ENCODE results near the gene CRYGS.
"Not testable (repeated sequence)": the region's sequence is repeated elsewhere in the genome, so short reads cannot be mapped to it uniquely, and the experiment has no call there.

CRYGS gene

DNA sequence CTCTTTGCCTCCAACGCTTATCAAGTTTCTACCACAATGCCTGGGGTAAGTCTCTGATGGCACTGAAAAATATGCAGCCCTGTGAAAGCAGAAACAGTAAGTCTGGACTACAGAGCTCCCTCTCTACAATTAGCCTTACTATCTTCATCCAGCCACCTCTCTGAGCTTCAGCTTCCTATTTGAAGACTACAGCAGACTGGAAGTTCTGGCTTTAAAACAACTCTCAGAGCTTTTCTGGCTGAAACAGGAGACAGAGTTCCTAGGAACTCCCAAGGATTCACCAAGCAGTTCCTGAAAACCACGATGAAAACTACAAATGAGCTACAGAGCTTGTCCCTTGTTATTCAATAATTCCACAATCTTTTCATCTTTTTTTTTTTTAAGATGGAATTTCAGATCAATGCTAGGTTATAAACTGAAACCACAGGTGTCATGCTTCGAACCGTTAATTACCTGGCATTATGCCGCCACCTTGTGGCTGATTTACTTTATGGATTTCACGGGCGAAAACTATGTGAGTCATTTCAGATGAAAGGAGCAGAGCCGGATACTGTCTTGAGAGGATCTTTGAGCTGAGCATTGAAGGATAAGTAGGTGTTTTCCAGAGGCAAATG, 3.9 kb downstream of the CRYGS start:
- POLR2A ChIA-PET: interaction anchor here (1.4 to 1.7 kb wide), 2 partner anchors 11 to 30 kb away, joined by 4 to 5 read pairs; partner anchors contain the start of gene DNAJB11
- peak; percentile 52 for DNase-seq (ENCODE audit: extremely low spot score)
- TF ChIP-seq, protein P1, sequence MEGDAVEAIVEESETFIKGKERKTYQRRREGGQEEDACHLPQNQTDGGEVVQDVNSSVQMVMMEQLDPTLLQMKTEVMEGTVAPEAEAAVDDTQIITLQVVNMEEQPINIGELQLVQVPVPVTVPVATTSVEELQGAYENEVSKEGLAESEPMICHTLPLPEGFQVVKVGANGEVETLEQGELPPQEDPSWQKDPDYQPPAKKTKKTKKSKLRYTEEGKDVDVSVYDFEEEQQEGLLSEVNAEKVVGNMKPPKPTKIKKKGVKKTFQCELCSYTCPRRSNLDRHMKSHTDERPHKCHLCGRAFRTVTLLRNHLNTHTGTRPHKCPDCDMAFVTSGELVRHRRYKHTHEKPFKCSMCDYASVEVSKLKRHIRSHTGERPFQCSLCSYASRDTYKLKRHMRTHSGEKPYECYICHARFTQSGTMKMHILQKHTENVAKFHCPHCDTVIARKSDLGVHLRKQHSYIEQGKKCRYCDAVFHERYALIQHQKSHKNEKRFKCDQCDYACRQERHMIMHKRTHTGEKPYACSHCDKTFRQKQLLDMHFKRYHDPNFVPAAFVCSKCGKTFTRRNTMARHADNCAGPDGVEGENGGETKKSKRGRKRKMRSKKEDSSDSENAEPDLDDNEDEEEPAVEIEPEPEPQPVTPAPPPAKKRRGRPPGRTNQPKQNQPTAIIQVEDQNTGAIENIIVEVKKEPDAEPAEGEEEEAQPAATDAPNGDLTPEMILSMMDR (IDR thresholded peaks at IDR 0.05; ENCODE audit: control extremely low read depth, extremely low read depth, low read depth, missing control alignments): peak; percentile 70
- CTCF ChIA-PET: interaction anchor here (0.6 to 14.2 kb wide), 89 partner anchors 8 to 613 kb away, joined by 3 to 356 read pairs (median 5); partner anchors contain the start of genes DGKG, DNAJB11 and TBCCD1

DNA sequence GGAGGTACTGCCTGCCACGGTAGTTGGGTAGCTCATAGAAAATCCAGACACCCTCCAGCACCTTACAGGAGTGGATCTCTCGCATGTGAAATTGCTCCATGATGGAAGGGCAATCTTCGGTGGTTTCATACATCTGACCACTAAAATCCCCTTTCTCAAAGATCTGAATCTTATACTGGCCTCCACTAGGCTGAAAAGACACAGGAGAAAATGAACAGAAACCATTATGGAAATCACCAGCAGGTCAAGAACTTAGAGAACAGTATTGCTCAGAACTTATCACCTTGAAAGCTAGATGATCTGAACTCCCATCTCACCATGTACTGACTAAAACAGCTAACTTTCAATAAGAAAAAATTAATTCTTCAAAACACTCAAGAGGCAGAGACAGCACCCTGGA, 5.4 kb downstream of the CRYGS start:
- TF ChIP-seq, protein P1 (IDR thresholded peaks at IDR 0.05; ENCODE audit: control extremely low read depth, extremely low read depth, low read depth, missing control alignments): no peak
- CTCF ChIA-PET: interaction anchor here (0.6 to 14.2 kb wide), 32 partner anchors 11 to 595 kb away, joined by 3 to 356 read pairs (median 8); no protein-coding TSS in a partner anchor
- POLR2A ChIA-PET: interaction anchor here (0.9 kb wide), 1 partner anchor 10 kb away, joined by 3 read pairs; no protein-coding TSS in a partner anchor
- peak; percentile 33 for DNase-seq (ENCODE audit: extremely low spot score)

DNA sequence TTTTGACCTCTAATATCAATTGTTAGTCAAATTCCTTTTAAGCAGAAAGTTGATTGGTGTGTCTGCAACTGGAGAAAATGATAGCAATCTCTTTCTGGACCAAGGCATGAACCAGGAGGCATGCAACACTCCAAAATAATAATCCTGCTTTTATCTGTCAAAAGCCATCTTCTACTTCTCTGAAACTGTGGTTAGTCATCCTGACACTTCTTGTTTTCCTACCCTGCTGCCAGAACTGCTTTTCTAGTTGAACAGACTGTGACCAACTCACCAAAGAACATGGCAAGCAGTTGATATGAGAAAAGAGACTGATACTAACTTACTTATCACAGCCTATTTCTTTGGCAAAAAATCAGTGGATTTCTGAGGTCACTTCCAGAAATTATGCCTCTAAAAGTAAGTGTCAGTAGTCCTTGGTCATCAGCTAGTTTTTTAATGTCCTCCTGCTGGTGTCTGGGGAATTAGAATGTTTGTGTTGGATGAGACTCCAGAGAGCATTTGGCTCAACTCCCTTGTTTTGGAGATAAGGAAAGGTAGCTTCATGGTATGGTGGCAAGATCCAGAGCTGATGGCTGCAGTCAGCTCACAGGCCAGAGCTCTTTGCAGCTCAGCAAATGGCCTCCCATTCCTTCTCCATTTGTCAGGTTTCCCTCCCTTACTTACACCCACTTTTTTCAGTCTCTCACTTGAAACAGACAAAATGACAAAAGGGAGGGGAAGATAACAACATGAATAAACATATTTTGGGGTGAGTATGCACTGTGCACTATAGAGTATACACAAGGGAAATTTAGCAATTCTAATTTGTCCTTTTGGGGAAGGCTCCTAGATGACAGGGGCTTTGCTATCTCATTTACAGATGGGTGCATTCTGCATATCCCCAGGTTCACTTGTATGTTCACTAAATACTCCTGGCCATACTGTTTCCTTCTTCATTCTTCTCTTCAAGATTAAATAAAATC, 7.0 kb downstream of the CRYGS start:
- ChIA-PET POLR2A (interaction anchor here (0.6 kb wide), 1 partner anchor 67 kb away, joined by 3 read pairs; no protein-coding TSS in a partner anchor), CTCF (interaction anchor here (1.0 to 14.2 kb wide), 10 partner anchors 10 to 594 kb away, joined by 3 to 356 read pairs (median 42); no protein-coding TSS in a partner anchor)
- TF ChIP-seq, protein P1 (IDR thresholded peaks at IDR 0.05; ENCODE audit: control extremely low read depth, extremely low read depth, low read depth, missing control alignments): no peak
- no peak for DNase-seq (ENCODE audit: extremely low spot score)

DNA sequence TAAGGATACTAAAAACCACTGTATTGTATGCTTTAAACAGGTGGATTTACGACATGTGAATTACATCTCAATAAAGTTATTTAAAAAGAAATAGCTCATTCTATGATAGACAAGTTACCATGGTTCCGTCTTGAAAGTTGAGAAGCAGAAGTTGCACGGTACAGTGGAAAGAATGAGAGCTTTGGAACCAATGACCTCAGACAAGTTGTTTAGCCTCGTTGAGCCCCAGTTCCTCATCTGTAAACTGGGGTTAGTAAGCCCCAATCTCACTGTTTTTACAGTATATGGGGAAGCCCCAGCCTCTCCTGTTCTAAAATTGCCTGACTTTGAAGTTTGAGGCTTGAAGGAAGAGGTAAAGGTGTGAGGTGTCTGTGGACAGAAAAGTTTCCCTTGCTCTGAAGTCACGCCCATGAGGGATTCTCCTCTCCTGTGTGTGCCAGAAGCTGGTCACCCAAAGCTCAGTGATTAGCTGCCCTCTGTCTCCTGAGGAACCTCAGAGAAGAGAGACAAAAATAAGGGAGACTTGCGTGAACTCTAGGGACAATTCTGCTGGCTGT, 10.0 kb downstream of the CRYGS start:
- CTCF ChIA-PET: interaction anchor here (0.9 to 14.2 kb wide), 12 partner anchors 7 to 591 kb away, joined by 3 to 356 read pairs (median 9); partner anchors contain the start of gene ETV5
- POLR2A ChIA-PET: interaction anchor here (0.6 to 2.2 kb wide), 7 partner anchors 8 to 269 kb away, joined by 3 to 10 read pairs (median 6); partner anchors contain the start of gene DNAJB11

DNA sequence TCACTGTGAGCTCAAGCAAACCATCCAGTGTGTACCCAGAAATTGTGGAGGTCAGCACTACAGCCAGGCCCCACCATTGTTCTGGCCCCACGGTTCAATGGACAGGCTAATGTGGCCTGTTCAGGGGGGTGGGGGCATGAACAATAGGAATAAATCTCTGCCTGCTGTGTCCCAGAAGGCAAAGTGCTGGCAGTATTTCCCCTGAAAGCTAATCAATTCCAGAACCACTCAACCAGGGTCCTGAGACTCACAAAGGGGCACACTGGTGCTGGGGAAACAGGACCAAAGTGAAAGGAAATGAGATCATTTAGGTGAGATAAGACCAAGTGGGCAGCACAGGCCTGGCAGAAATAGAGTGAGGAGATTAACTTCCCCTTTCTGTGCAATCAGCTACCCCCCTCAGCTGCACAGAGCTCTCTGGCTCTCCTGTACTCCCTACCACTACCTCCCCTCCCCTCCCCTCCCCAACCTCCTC, 11.5 kb downstream of the CRYGS start:
- peak; percentile 44 for DNase-seq (ENCODE audit: extremely low spot score)
- POLR2A ChIA-PET: interaction anchor here (0.5 to 1.4 kb wide), 2 partner anchors 14 to 25 kb away, joined by 3 to 4 read pairs; no protein-coding TSS in a partner anchor
- CTCF ChIA-PET: interaction anchor here (1.2 to 14.2 kb wide), 10 partner anchors 8 to 589 kb away, joined by 3 to 356 read pairs (median 10); no protein-coding TSS in a partner anchor

More for the DNA sequence above, 10.0 kb downstream of the CRYGS start:
- TF ChIP-seq, protein P1 (IDR thresholded peaks at IDR 0.05; ENCODE audit: control extremely low read depth, extremely low read depth, low read depth, missing control alignments): no peak
- DNase-seq (ENCODE audit: extremely low spot score): peak; percentile 64

DNA sequence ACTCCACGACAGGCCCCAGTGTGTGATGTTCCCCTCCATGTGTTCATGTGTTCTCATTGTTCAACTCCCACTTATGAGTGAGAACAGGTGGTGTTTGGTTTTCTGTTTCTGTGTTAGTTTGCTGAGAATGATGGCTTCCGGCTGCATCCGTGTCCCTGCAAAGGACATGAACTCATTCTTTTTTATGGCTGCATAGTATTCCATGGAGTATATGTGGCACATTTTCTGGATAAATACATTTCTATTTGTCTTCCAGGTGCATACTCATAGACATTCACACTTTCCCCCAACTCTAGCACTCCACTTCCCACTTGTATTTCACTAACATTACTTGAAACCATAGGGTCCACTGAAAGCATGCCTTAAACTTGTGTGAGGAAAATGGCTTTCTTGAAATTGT, 12.5 kb downstream of the CRYGS start:
- CTCF ChIA-PET: interaction anchor here (5.9 to 14.2 kb wide), 3 partner anchors 12 to 275 kb away, joined by 68 to 356 read pairs (median 126); no protein-coding TSS in a partner anchor
- POLR2A ChIA-PET: interaction anchor here (1.4 kb wide), 1 partner anchor 13 kb away, joined by 4 read pairs; no protein-coding TSS in a partner anchor
- not testable (repeated sequence) for DNase-seq (ENCODE audit: extremely low spot score)

More for the DNA sequence above, 11.5 kb downstream of the CRYGS start:
- TF ChIP-seq, protein P1 (IDR thresholded peaks at IDR 0.05; ENCODE audit: control extremely low read depth, extremely low read depth, low read depth, missing control alignments): no peak

Data from GM10248 (cell line).